DND-41 (cell line): Measurements from ENCODE around the gene EEF1AKMT2.

ENCODE experiments used
- EZH2 ChIP-seq: IDR thresholded peaks from 3 replicates; pipeline ENCODE4 v1.6.1; 2012; ENCODE audit warnings: borderline replicate concordance, low read depth, mild to moderate bottlenecking, moderate library complexity, low read length, inconsistent platforms; ENCODE audit not compliant: severe bottlenecking
- TF ChIP-seq, protein P1 (sequence below): IDR thresholded peaks from 2 replicates; pipeline ENCODE4 v1.5.1; 2012; ENCODE audit warnings: borderline replicate concordance, low read length, moderate library complexity, mild to moderate bottlenecking; ENCODE audit not compliant: poor library complexity, severe bottlenecking; ENCODE audit errors: extremely low read depth

DNA sequence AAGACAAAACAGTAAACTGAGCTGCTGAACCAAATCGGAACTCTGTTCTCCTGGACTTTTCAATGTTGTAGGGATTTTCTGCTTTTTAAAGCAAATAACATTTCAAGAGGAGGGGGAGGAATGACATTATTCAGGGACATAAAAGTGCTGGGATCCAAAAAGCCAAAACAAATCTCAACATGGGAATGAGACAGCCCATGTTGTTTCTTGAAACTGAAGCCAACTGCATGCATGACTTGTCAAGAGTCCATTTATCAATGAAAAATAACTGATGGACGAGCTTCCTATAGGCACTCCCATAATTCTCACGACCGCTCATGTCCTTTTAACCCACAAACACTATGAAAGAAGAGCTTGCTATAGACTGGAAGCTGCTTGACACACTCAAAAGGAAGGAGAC, 75.3 kb downstream of the EEF1AKMT2 start:
- TF ChIP-seq, protein P1, sequence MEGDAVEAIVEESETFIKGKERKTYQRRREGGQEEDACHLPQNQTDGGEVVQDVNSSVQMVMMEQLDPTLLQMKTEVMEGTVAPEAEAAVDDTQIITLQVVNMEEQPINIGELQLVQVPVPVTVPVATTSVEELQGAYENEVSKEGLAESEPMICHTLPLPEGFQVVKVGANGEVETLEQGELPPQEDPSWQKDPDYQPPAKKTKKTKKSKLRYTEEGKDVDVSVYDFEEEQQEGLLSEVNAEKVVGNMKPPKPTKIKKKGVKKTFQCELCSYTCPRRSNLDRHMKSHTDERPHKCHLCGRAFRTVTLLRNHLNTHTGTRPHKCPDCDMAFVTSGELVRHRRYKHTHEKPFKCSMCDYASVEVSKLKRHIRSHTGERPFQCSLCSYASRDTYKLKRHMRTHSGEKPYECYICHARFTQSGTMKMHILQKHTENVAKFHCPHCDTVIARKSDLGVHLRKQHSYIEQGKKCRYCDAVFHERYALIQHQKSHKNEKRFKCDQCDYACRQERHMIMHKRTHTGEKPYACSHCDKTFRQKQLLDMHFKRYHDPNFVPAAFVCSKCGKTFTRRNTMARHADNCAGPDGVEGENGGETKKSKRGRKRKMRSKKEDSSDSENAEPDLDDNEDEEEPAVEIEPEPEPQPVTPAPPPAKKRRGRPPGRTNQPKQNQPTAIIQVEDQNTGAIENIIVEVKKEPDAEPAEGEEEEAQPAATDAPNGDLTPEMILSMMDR: no peak
- no peak for TF ChIP-seq EZH2
